ENCODE measurements around the gene APOBEC3B.
A peak's percentile ranks its signal among the peaks of the same experiment; 100 is the strongest.
"Not testable (repeated sequence)": the region's sequence is repeated elsewhere in the genome, so short reads cannot be mapped to it uniquely, and the experiment has no call there.

The APOBEC3B gene

GRCh38 chr22:38997518-38997917 is 15.4 kb downstream of the APOBEC3B start:
- DNase-seq (ENCODE audit: low read depth in 2 of 2), result no peak

- DNase-seq (ENCODE audit: low read depth in 2 of 2), result peak; percentile 49
These were observed 21.1 kb downstream of the APOBEC3B start for GRCh38 chr22:39003165-39003638.

- DNase-seq (ENCODE audit: low read depth in 2 of 2), result no peak
These were observed 25.0 kb downstream of the APOBEC3B start for GRCh38 chr22:39007177-39007576.

- DNase-seq (ENCODE audit: low read depth in 2 of 2), result not testable (repeated sequence)
These were observed 26.2 kb downstream of the APOBEC3B start for GRCh38 chr22:39008271-39008850.

- no peak for DNase-seq (ENCODE audit: low read depth in 2 of 2)
These were observed 28.8 kb downstream of the APOBEC3B start for GRCh38 chr22:39010946-39011345.

GRCh38 chr22:39012533-39013511 is 30.7 kb downstream of the APOBEC3B start:
- DNase-seq (ENCODE audit: low read depth in 2 of 2), result no peak

- DNase-seq (ENCODE audit: low read depth in 2 of 2), result not testable (repeated sequence)
These were observed 31.4 kb downstream of the APOBEC3B start for GRCh38 chr22:39013561-39013941.

GRCh38 chr22:39013942-39014722 is 32.0 kb downstream of the APOBEC3B start, which contains the start of gene APOBEC3C:
Gene APOBEC3C (plus strand): TSS chr22:39014257. CDS start chr22:39014363, 106 bp downstream.
- peak; percentile 66 to 67 for DNase-seq (ENCODE audit: low read depth in 2 of 2)

GRCh38 chr22:39014723-39015121 is 32.6 kb downstream of the APOBEC3B start:
- not testable (repeated sequence) for DNase-seq (ENCODE audit: low read depth in 2 of 2)

- DNase-seq (ENCODE audit: low read depth in 2 of 2), result no peak
These were observed 34.4 kb downstream of the APOBEC3B start for GRCh38 chr22:39016592-39016991.

GRCh38 chr22:39017596-39018365 is 35.6 kb downstream of the APOBEC3B start:
- DNase-seq (ENCODE audit: low read depth in 2 of 2), result no peak

GRCh38 chr22:39020021-39020651 is 38.0 kb downstream of the APOBEC3B start:
- not testable (repeated sequence) for DNase-seq (ENCODE audit: low read depth in 2 of 2)

GRCh38 chr22:39021552-39022250 is 39.6 kb downstream of the APOBEC3B start:
- no peak for DNase-seq (ENCODE audit: low read depth in 2 of 2)

- DNase-seq (ENCODE audit: low read depth in 2 of 2), result no peak
These were observed 42.6 kb downstream of the APOBEC3B start for GRCh38 chr22:39024519-39025308.

- DNase-seq (ENCODE audit: low read depth in 2 of 2), result no peak
These were observed 44.5 kb downstream of the APOBEC3B start for GRCh38 chr22:39026509-39027150.

GRCh38 chr22:39027717-39028116 is 45.6 kb downstream of the APOBEC3B start:
- no peak for DNase-seq (ENCODE audit: low read depth in 2 of 2)

- DNase-seq (ENCODE audit: low read depth in 2 of 2), result no peak
These were observed 46.1 kb downstream of the APOBEC3B start for GRCh38 chr22:39028281-39028680.

- no peak for DNase-seq (ENCODE audit: low read depth in 2 of 2)
These were observed 47.1 kb downstream of the APOBEC3B start for GRCh38 chr22:39029227-39029626.

GRCh38 chr22:39030705-39031104 is 48.6 kb downstream of the APOBEC3B start:
- DNase-seq (ENCODE audit: low read depth in 2 of 2), result no peak
